HG02610 (cell line): ENCODE measurements around the gene GLRA2.
A peak's percentile ranks its signal among the peaks of the same experiment; 100 is the strongest.
"Not testable (repeated sequence)": the region's sequence is repeated elsewhere in the genome, so short reads cannot be mapped to it uniquely, and the experiment has no call there.

ENCODE experiments used
- ATAC-seq: cut with Tn5 transposase; IDR thresholded peaks from one replicate; pipeline ENCODE4 v1.9.1; 2021; ENCODE audit warnings: mild to moderate bottlenecking, moderate library complexity; ENCODE audit not compliant: unreplicated experiment

GLRA2 gene

GRCh38 chrX:14590693-14591424 lies 61.5 kb downstream of the GLRA2 start:
- ATAC-seq: no peak

- ATAC-seq: no peak
Observed at GRCh38 chrX:14591976-14592375, 62.6 kb downstream of the GLRA2 start.

DNA sequence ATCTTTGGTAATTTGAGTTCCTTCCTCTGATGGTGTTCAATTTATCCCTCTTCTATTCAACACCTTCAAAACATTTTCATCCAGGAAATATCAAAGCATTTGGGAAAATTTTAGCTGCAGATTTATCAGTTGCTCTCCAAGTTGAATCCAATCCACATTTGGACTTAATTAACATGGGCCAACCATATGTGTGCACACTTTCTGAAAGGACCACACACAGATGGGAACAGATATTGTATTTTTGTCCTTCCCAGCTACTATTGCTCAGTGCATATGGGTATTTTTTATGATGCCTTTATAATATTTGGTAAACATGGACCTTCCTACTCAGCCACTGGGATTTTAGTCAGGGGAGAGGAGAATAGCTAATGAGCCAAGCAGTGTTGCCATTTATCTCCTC lies 65.2 kb downstream of the GLRA2 start:
- ATAC-seq: no peak

DNA sequence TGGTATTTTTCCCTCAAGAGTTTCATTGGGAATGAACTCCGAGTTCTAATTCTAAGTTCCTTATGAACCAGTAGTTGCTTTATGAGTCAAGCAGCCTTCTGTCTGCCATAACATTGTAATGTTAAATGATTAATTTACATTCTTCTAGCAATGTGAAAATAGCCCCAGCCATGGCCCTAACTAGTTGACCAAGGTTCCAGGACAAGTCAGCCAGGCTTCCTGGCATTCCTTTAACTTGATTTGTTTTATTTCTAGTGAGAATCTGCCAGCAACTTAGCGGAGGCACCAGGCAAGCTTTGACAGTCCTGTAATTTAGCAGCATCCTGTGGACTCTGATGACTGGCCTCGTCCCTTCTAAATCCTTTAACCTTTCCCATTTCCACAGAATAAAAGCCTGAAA lies 69.0 kb downstream of the GLRA2 start:
- ATAC-seq: no peak

DNA sequence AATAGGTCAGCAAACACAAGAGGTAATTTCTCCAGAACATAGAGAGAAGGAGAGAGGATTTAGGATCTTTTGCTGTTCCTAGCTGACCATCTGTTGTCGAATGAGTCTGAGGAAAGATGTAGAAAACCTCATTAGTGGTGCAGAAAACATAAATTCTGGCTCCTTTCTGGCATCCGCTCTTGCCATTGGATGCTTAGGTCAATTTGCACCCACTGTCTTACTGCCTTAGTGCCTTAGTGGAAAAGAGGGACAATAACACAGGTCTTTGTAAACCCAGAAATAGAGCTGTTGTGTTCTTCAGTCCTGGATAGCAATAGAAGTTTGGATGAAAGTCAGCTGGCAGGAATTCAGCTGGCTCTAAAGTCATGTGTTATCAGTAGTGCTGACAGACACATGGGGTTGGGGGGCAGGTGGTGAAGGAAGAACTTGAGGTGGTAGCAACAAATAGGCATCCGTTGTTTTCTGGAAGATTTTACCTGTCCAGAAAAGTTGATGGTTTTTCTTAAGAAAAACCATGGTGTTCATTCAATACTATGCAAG lies 78.2 kb downstream of the GLRA2 start:
- no peak for ATAC-seq

DNA sequence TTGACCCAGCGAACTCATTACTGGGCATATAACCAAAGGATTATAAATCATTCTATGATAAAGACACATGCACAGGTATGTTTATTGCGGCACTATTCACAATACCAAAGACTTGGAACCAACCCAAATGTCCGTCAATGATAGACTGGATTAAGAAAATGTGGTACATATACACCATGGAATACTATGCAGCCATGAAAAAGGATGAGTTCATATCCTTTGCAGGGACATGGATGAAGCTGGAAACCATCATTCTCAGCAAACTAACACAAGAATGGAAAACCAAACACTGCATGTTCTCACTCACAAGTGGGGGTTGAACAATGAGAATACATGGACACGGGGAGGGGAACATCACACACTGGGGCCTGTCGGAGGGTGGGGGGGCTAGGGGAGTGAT lies 83.1 kb downstream of the GLRA2 start:
- not testable (repeated sequence) for ATAC-seq

DNA sequence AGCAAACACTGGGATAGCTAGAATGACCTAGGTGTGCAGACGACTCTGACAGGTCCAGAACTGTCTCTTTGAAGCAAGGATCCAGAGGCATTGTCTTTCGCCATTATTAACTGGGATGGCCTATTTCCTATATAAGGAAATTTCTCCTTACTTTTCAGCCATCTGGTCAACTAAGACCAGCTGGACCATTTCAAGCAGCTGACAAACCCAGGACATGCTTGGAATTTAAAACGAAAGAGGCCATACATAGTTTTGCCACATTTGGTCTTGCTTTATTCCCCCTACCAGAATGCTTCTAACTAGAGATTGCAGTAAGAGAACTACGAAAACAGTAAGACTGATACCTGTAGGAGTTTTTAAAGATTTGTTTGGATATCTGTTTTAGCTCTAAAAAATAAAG lies 87.0 kb downstream of the GLRA2 start:
- ATAC-seq: no peak

DNA sequence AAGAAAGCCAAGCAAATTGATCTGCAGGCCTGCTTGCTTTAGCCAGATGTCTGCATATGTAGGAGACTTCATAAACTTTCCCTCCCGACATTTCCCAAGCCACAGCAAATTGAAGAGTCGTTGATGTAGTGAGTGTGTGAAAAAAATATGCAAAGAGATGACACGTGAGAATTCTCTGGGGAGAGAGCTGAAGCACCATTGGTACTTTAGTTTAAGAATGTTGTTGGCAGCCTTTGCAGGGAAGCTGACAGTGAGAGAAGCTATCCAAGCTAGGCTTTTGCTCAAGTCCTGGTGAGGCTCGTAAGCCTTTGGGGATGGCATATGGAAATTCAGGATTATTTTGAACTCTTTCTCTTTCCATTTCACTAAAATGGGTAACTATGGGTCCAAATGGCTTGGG lies 87.5 kb downstream of the GLRA2 start:
- no peak for ATAC-seq

GRCh38 chrX:14618177-14618965 lies 89.0 kb downstream of the GLRA2 start:
- no peak for ATAC-seq

DNA sequence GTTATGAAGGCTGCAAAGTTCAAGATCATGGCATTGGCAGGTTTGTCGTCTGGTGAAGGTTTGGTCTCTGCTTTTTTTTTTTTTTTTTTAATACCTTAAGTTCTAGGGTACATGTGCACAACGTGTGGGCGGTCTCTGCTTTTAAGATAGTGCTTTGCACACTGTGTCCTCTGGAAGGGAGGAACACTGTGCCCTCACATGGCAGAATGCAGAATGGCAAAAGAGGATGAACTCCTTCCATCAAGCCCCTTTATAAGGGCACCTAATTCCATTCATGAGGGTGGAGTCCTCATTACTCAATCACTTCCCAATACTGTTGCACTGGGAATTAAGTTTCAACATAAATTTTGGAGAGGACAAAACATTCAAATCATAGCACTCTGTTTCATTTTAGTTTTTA lies 101.4 kb downstream of the GLRA2 start:
- no peak for ATAC-seq

DNA sequence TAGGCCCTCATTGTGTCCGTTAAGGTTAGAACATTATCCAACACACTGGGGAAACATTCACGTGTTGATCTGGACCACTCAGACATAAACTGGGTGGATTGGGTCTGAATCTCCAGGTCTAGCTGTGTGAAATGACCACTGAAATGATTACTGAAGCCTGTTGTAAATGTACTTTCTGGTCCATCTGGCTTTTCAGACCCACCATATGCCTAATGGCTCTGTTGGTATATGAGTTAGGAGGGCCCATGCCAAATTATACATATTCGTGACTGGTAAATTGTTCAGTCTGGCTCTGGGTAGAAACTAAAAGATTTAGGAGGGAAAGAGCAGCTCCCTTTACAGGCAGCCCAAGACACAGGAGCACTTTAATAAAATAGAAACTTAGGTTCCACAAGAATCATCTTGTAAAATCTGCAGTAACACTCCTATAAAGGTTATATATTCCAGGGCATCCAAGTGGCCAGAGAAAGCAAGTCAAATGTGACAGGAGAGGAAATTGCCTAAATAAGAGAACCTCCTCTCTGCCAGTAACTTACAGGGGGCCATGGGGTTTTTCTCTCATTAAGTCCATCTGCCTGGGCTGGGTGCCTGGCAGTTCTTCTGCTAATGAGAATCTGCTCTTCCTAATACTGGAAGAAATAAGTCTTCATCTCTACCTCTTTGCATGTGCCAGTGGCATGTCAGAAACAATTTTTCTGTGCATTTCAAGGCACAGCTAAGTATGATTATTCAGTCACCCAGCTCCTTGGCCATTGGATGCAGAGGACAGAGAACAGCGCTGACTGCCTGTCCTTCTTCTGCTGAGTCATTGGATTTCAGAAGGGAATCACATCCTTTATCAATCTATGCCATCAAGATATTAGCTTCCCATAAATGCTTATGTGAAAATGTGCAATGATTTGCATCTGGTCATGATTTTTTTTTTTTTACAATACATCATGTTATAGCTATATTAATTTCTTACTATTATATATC lies 112.6 kb downstream of the GLRA2 start:
- no peak for ATAC-seq

DNA sequence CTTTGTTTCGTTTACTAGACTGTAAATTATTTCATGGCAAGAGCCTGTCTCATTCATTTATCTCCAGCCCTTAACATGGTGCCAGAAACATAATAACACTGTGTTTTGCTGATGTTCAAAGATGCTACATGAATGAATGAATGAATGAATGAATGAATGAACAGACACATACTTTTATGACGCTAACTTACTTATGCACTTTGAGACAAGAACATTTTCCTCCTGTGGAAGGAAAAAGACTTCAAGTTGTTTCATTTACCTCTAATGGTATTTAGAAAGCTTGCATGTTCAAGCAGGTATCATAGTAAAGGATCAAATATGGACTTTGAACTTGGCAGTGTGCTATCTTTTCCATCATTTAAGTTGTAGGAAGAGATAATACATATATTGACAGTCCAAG lies 131.6 kb downstream of the GLRA2 start:
- ATAC-seq: no peak

- peak; percentile 57 for ATAC-seq
Observed at GRCh38 chrX:14670819-14671218, 141.5 kb downstream of the GLRA2 start.

- no peak for ATAC-seq
Observed at GRCh38 chrX:14672611-14673172, 143.4 kb downstream of the GLRA2 start.

DNA sequence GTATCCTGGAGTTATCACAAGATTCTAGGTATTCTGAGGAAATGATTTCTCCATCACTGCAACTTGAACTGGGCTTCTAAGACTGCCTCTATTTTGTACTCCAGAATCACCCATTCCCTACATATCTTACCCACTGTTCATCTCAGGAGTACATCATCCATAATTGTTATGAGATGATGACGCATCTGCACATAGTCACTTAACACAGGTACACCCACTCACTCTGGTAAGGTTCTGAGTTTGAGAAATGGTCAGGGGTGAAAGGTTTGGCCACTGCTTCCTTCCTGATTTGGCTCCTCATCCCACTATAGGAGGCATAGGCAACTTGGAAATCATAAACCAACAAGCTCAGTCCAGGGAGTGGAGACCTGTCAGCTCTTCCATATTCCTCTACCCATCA lies 143.9 kb downstream of the GLRA2 start:
- ATAC-seq: no peak

- ATAC-seq: peak; percentile 95
Observed at GRCh38 chrX:14673764-14674163, 144.4 kb downstream of the GLRA2 start.

- ATAC-seq: no peak
Observed at GRCh38 chrX:14675500-14675899, 146.2 kb downstream of the GLRA2 start.

DNA sequence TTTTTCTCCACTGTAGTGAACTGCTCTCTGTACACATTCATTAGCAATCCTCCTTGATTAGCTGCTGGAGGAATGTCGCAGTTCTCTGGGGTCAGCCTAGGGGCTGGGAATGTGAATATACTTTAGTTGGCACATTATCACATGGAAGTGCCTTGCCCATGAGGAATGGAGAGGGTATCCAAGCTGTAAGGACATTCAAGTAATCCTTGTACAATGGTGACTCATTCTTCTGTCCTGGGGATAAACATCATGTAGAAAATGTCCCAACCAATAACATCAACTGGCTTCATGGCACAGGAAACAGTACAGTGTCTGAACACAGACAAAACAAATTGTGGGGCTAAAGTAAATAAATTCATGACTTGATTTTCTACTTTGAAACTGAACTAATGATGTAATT lies 147.1 kb downstream of the GLRA2 start:
- no peak for ATAC-seq

DNA sequence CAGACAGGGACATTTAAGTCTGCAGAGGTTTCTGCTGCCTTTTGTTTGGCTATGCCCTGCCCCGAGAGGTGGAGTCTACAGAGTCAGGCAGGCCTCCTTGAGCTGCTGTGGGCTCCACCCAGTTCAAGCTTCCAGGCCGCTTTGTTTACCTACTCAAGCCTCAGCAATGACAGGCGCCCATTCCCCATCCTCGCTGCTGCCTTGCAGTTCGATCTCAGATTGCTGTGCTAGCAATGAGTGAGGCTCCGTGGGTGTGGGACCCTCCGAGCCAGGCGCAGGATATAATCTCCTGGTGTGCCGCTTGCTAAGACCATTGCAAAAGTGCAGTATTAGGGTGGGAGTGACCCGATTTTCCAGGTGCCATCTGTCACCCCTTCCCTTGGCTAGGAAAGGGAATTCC lies 159.0 kb downstream of the GLRA2 start:
- ATAC-seq: not testable (repeated sequence)

GRCh38 chrX:14690553-14690952 lies 161.2 kb downstream of the GLRA2 start:
- ATAC-seq: no peak

- no peak for ATAC-seq
Observed at GRCh38 chrX:14694611-14695010, 165.3 kb downstream of the GLRA2 start.
